SU-DHL-6 (cell line): ENCODE data around the gene EIF2S3.
"Not testable (repeated sequence)": the region's sequence is repeated elsewhere in the genome, so short reads cannot be mapped to it uniquely, and the experiment has no call there.

Experiments used
- EZH2phosphoT487 ChIP-seq: fragments of 200-600 bp; sonication (generic), shearing (Covaris generic); conservative IDR thresholded peaks from 2 replicates; pipeline ENCODE4 v1.6.1; 2018; ENCODE audit warnings: mild to moderate bottlenecking, antibody characterized with exemption, low read length, moderate library complexity, mixed read lengths
- TF ChIP-seq, protein P1 (sequence below): fragments of 200-600 bp; sonication (generic); IDR thresholded peaks from one replicate; pipeline ENCODE4 v1.5.1; 2017; ENCODE audit warnings: antibody characterized with exemption, mild to moderate bottlenecking, low read length, moderate library complexity; ENCODE audit not compliant: insufficient read depth, poor library complexity, severe bottlenecking

DNA sequence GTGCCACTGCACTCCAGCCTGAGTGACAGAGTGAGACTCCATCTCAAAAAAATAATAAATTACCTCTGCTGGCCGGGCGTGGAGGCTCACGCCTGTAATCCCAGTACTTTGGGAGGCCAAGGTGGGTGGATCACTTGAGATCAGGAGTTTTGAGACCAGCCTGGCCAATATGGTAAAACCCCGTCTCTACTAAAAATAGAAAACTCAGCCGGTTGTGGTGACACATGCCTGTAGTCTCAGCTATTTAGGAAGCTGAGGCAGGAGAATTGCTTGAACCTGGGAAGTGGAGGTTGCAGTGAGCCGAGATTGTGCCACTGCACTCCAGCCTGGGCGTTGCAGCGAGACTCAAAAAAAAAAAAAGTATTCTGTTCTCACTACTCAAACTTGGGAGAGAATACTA lies 25.5 kb downstream of the EIF2S3 start:
- TF ChIP-seq, protein P1, sequence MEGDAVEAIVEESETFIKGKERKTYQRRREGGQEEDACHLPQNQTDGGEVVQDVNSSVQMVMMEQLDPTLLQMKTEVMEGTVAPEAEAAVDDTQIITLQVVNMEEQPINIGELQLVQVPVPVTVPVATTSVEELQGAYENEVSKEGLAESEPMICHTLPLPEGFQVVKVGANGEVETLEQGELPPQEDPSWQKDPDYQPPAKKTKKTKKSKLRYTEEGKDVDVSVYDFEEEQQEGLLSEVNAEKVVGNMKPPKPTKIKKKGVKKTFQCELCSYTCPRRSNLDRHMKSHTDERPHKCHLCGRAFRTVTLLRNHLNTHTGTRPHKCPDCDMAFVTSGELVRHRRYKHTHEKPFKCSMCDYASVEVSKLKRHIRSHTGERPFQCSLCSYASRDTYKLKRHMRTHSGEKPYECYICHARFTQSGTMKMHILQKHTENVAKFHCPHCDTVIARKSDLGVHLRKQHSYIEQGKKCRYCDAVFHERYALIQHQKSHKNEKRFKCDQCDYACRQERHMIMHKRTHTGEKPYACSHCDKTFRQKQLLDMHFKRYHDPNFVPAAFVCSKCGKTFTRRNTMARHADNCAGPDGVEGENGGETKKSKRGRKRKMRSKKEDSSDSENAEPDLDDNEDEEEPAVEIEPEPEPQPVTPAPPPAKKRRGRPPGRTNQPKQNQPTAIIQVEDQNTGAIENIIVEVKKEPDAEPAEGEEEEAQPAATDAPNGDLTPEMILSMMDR, result not testable (repeated sequence)
- not testable (repeated sequence) for TF ChIP-seq EZH2phosphoT487
